ENCODE results near the gene ICE2. TPM values are rescaled to one million over a fixed set of nuclear protein-coding genes. Genes with fewer than 3 reads are reported as not detected.

Gene ICE2, protein sequence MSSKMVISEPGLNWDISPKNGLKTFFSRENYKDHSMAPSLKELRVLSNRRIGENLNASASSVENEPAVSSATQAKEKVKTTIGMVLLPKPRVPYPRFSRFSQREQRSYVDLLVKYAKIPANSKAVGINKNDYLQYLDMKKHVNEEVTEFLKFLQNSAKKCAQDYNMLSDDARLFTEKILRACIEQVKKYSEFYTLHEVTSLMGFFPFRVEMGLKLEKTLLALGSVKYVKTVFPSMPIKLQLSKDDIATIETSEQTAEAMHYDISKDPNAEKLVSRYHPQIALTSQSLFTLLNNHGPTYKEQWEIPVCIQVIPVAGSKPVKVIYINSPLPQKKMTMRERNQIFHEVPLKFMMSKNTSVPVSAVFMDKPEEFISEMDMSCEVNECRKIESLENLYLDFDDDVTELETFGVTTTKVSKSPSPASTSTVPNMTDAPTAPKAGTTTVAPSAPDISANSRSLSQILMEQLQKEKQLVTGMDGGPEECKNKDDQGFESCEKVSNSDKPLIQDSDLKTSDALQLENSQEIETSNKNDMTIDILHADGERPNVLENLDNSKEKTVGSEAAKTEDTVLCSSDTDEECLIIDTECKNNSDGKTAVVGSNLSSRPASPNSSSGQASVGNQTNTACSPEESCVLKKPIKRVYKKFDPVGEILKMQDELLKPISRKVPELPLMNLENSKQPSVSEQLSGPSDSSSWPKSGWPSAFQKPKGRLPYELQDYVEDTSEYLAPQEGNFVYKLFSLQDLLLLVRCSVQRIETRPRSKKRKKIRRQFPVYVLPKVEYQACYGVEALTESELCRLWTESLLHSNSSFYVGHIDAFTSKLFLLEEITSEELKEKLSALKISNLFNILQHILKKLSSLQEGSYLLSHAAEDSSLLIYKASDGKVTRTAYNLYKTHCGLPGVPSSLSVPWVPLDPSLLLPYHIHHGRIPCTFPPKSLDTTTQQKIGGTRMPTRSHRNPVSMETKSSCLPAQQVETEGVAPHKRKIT
- total RNA-seq, result 17.7 and 24.6 TPM in 2 replicates

DNA sequence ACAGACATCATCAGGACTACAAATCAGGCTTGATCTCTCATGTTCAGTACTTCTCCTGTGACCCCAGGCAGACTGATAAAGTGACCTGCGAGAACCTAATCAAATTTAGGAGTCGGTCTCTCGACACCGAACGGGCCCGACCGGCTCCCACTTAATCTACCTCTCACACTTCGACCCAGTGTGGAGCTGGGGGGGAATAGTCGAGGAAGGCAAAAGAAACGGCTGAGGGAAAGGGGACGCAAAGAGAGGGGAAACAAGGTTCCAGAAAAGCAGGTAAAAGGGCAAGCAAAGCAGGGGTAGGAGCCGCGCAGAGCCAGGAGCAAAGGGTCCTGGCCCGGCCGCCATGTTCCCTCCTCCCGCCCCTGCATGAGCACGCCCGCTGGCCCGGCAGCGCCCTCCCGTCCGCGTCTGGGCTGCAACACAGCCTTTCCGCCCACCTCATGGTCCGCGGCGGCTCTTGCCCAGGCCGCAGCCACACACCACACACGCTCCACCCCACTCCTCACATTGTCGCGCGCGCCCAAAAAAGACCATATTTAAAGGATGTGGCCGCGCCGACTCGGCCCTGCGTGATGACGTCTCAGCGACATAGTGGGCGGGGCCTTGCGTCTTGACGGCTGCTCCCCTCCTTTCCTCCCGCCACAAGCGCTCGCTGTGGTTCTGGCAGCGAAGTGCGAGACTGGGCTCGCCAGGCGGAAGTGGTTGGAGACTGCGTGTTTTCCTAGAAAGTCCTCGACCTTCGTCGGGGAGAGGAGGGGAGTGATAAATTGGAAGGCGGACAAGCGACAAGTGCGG is at the start of gene ICE2:
ICE2 (minus strand) TSS at position 577 of the 795 bp plus-strand sequence. CDS start 1,165 bp downstream, outside the sequence.

DNA sequence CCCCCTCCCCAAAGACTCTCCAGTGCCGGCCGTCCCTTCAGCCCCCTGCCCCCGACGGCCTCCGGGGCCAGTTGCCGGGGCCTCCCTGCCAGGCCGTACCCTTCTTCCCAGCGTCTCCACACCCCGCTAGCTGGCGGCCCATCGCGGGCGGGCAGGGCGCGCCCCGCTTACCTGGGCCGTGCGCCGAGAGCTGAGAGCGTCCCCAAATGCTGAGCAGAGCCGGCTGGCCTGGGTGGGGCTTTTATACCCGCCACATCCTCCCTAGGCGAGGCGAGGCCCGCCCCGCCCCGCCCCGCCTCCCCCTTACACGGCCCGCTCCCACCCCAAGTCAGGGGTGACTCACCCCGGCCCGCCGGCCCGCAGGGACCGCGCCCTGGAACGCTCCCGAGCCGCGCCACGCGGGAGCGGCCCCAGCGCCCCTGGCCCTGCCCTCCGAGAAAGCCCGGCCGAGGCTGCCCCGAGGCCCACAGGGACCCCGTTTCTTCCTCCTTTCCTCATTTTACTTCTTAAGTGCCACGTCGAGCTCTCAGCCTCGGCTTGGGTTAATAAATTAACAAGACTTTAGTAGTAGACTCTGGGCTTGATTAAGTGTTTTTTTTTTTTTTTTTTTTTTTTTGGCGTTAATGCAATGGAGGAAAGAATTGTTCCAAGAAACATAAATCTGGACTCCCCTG is 81.0 kb downstream of the ICE2 start, which contains the start of gene ANXA2:
ANXA2 (minus strand) TSS at position 215 of the 674 bp plus-strand sequence. CDS start 11,911 bp downstream, outside the sequence.

Small RNA genes within 50 kb of the gene (small RNA-seq; reads per million reads assigned to genes)
- not detected for gene AC087385.3 (ENCODE audit: low replicate concordance)

Other genes starting within 250 kb of the ICE2 start
- 1,675 and 2,850 TPM in 2 replicates for gene ANXA2, start 81.2 kb downstream of the ICE2 start, total RNA-seq